ENCODE measurements around the gene NEK8. TPM values are rescaled to one million over a fixed set of nuclear protein-coding genes. Genes with fewer than 3 reads are reported as not detected.

NEK8 gene
- total RNA-seq, 1 donor from 2014 or later, result 3.2 TPM

DNA sequence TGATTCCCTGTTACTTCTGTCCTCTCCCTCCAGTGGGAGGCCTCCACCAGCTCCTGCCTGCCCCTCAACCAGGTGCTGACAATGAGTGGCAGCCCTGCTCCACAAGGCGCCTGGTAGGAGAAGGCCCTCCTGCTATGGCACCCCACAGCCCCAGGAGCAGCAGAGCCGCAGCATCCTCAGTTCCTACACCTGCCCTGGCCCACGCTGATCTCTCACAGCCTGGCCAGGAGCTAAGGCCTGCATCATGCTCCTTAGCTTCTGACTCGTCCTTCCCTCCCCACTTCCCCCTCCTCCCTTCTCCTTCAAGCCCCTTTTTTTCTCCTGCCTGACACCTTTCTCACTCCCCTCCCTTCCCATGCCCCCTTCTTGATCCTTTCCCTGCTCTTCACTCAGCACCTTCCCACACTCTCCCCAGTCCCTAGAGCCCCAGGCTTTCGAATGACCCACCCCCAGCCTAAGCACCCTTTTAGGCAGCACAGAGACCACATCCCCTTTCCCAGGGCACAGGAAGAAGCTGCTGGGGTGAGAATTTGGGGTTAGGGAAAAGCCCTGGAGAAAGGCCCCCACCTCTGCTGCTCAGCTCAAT is 23.4 kb upstream of the NEK8 start:
- no peaks in the 10 kb centered on the region for H3K27me3 ChIP-seq
- H3K27ac ChIP-seq, result no peak overlapping the region
- TF ChIP-seq, protein P1, sequence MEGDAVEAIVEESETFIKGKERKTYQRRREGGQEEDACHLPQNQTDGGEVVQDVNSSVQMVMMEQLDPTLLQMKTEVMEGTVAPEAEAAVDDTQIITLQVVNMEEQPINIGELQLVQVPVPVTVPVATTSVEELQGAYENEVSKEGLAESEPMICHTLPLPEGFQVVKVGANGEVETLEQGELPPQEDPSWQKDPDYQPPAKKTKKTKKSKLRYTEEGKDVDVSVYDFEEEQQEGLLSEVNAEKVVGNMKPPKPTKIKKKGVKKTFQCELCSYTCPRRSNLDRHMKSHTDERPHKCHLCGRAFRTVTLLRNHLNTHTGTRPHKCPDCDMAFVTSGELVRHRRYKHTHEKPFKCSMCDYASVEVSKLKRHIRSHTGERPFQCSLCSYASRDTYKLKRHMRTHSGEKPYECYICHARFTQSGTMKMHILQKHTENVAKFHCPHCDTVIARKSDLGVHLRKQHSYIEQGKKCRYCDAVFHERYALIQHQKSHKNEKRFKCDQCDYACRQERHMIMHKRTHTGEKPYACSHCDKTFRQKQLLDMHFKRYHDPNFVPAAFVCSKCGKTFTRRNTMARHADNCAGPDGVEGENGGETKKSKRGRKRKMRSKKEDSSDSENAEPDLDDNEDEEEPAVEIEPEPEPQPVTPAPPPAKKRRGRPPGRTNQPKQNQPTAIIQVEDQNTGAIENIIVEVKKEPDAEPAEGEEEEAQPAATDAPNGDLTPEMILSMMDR (IDR thresholded peaks at IDR 0.05), result no peak
- no peak overlapping the region for H3K4me3 ChIP-seq
- peaks cover 33 to 44% of the 10 kb centered on the region in 2 donors for H3K36me3 ChIP-seq
- H3K4me1 ChIP-seq, result peaks cover 3 to 4% of the 10 kb centered on the region in 2 donors
- intact Hi-C loops (cut with DNase I), result no loop called here
- H3K9me3 ChIP-seq, result no peaks in the 10 kb centered on the region
- DNase-seq (ENCODE audit: low spot score in 2 of 2), result no peak

DNA sequence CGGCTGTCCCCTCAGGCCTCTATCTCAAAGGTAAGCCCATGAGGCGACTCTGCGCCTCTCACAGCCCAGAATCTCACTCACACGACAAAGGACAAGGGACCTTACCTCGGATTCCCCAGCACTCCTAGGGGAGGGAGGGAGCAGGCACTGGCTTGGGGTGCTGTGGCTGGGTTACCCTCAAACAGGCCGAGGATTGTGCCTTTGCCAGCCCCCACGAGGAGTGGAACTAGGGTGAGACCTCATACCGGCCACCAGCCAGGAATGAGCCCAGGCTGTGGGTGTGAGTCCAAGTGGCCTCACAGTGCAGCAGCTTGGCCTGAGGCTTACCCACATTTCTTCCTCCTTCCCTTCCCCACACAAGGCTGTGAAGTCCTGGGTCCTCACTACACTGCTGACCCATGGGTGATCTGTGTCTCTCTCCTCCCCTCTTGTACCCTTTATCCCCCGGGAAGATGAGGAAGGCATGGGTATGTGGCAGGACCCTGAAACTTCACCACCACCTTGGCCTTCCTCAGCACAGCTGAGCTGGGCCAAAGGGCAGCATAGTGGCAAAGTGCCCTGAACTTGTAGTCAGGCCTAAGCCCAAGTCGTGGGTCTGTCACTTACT is 22.8 kb upstream of the NEK8 start:
- no peaks in the 10 kb centered on the region for H3K9me3 ChIP-seq
- H3K36me3 ChIP-seq, result peaks cover 26 to 37% of the 10 kb centered on the region in 2 donors
- H3K4me1 ChIP-seq, result peaks cover 3 to 6% of the 10 kb centered on the region in 2 donors
- intact Hi-C loops (cut with DNase I), result no loop called here
- TF ChIP-seq, protein P1 (IDR thresholded peaks at IDR 0.05), result no peak
- H3K27ac ChIP-seq, result no peak overlapping the region
- DNase-seq (ENCODE audit: low spot score in 2 of 2), result no peak
- H3K4me3 ChIP-seq, result no peak overlapping the region
- no peaks in the 10 kb centered on the region for H3K27me3 ChIP-seq

DNA sequence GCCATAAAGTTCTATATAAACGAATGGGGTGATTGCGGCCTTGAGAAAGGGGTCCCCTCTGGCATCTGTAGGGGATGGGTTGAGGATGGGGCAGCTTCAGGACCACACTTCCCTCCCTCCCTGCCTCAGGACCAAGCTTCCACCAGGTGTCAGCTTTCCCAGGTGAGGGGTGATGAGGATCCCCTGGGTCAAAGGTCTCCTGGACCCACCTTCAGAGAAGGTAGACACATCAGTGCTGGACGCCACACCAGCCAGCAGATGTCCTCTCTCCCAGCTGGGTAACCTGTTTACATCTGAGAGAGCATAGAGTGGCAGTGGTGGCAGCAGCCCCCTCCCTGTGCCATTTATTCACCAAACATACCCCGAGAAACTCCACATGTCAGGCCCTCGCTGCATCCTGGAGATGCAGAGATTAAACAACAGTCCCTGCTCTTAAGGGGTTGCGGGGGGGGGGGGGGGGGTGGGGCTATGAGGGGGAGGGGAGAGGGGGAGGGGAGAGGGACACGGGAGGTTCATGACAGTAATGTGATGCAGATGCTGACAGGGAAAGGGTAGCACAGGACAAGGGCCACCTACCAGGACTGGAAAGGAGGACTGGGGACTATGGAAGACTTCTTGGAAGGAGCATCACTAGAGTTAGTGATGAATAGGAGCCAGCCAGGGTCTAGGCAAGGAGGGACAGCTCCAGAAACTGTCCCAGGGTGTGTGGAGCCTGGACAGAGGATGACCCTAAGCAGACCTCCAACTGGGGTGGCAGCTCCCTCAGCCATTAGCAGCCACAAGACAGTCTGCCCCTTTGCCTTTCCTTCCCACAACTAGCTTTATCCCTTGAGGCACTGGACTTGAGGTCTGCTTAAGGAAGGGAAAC is 21.9 kb upstream of the NEK8 start:
- Histone ChIP-seq H3K36me3 (peaks cover 17 to 29% of the 10 kb centered on the region in 2 donors), H3K4me3 (no peak overlapping the region), H3K9me3 (no peaks in the 10 kb centered on the region), H3K27ac (no peak overlapping the region), H3K27me3 (no peaks in the 10 kb centered on the region), H3K4me1 (peaks cover 3 to 9% of the 10 kb centered on the region in 2 donors)
- intact Hi-C loops (cut with DNase I), result no loop called here
- no peak for DNase-seq (ENCODE audit: low spot score in 2 of 2)
- TF ChIP-seq, protein P1 (IDR thresholded peaks at IDR 0.05), result no peak

DNA sequence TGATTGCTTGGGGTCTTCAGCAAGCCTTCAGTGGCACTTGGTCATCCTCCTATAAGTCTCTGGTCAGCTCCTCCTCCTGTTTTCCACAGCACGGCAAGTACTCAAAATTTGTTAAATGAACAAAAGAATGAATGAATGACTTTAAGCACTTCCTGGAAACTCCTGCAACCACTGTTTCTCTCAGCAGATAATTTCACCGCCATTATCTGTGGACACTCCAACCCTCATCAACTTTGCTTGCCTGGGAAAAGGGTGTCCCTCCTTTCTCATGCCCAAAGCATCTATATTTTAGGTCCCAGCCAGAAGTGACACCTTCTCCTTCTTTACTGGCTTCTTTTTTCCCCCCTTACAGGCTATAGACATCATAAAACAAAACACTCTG is 21.3 kb upstream of the NEK8 start:
- no peak overlapping the region for H3K27ac ChIP-seq
- peaks cover 3 to 15% of the 10 kb centered on the region in 2 donors for H3K4me1 ChIP-seq
- TF ChIP-seq, protein P1 (IDR thresholded peaks at IDR 0.05), result no peak
- H3K9me3 ChIP-seq, result no peaks in the 10 kb centered on the region
- no peak overlapping the region for H3K4me3 ChIP-seq
- no peaks in the 10 kb centered on the region for H3K27me3 ChIP-seq
- no peak for DNase-seq (ENCODE audit: low spot score in 2 of 2)
- H3K36me3 ChIP-seq, result peaks cover 11 to 22% of the 10 kb centered on the region in 2 donors
- intact Hi-C loops (cut with DNase I), result no loop called here

DNA sequence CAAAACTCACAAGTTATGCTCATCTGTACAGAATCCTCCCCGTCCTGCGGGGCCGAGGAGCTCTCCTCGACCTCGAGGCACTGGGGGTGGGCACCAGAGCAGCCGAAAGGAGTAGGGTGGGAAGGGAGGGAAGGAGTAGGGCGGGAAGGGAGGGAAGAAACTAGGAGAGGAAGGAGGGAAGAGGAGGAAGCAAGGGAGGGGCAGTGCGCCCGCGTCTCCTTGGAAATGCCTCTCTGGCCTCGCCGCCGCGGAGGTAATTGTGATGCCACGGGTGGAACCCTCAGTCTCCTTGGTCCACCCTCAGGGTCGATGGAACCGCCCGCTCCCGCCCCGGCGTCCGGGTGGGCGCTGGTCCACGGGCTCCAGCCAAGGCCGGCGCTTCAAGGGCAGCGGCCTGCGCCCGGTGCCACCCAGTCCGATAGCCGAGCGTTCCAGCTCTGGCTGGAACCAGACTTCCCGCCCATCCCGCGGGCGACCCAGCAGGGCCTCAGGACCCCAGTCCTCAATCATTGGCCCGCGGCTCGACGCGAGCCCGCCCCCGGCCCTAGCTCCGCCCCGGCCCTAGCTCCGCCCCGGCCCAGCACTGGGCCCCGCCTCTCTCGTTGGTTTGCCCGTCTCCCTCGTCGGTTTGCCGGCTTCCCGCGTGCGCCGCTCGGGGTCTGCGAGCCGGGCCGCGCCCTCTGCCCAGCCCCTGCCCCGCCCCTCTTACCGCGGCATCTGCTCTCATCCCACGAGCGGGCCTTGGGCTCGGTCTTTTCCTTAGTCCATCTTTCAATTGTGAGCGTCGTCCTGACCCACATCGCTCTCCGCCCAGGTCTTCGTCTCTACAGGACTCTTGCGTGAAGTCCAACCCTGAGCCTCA is 17.5 kb upstream of the NEK8 start:
- Histone ChIP-seq H3K36me3 (peaks cover 11 to 27% of the 10 kb centered on the region in 2 donors), H3K27ac (peak overlapping the region; percentile 86 to 94)
- intact Hi-C loops (cut with DNase I), result loop anchor here (2.0 kb wide), 1 partner anchor 50 kb away; the partner anchor contains the start of gene SDF2

More for the DNA sequence above, 17.5 kb upstream of the NEK8 start:
- peak overlapping the region; percentile 61 to 76 for H3K4me3 ChIP-seq
- TF ChIP-seq, protein P1 (IDR thresholded peaks at IDR 0.05), result no peak
- no peaks in the 10 kb centered on the region for H3K27me3 ChIP-seq
- H3K9me3 ChIP-seq, result no peaks in the 10 kb centered on the region
- peak; percentile 56 to 94 for DNase-seq (ENCODE audit: low spot score in 2 of 2)
- peaks cover 3 to 24% of the 10 kb centered on the region in 2 donors for H3K4me1 ChIP-seq

All from ascending aorta (tissue), 2 donors.